HL-60/S4 (cell line): ENCODE data around the gene SIRT3.

Experiments
- in situ Hi-C: fragments of 300-500 bp; cut with MboI; formaldehyde crosslinking; loops from 2 replicates; pipeline ENCODE4 v1.14.3; 2022; ENCODE audit warnings: low sequenced_read_pairs

Gene SIRT3

DNA sequence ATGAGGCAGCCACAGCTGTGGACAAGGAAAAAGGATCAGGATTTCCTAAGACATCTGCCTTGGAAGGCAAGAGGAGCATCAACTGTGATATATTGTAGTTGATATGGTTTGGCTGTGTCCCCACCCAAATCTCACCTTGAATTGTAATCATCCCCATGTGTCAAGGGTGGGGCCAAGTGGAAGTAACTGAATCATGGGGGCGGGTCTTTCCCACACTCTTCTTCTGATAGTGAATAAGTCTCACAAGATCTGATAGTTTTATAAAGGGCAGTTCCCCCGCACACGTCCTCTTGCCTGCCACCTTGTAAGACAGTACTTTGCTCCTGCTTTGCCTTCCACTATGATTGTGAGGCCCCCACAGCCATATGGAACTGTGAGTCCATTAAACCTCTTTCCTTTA lies 18.4 kb downstream of the SIRT3 start:
- in situ Hi-C loops: no loop called here

DNA sequence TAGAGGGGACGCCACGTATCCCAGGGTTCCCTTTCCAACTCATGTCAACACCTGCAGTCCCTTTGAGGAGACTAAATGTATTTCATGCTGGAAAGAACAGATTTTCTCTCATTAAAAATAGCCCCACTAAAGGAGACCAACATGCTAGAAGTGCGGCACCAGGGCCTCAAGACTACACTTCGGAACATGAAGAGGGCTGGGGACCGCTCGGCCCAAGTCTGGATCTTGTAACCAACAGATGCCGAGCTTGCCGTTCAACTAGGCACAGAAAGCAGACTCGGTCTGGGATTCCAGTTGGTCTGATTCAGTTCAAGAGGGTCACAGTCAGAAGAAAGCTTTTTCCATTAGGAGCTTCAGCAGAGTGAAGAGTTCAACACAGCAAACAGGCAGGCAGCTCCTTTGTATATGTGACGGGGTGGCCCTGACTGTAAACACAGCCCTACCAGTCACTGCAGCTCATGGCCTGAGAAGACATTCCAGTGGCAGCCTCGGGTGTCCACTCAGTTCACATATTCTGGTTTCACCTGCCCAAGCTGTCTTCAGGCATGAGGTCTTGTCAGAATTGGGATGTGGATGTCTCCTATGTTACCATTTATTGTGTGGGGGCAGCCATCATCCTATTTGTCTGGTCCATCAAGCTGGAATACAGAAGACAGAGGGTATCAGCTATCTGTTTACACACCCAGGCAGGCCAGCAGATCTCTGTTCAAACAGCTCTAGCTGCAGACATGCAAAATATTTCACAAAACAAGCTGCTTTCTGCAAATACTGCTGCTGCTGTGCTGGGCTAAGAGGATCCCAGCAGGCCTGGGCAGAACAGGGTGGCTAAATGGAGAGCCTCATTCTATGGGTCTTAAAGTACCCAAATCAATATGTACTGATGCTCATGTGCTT lies 19.8 kb downstream of the SIRT3 start:
- in situ Hi-C loops: no loop called here

DNA sequence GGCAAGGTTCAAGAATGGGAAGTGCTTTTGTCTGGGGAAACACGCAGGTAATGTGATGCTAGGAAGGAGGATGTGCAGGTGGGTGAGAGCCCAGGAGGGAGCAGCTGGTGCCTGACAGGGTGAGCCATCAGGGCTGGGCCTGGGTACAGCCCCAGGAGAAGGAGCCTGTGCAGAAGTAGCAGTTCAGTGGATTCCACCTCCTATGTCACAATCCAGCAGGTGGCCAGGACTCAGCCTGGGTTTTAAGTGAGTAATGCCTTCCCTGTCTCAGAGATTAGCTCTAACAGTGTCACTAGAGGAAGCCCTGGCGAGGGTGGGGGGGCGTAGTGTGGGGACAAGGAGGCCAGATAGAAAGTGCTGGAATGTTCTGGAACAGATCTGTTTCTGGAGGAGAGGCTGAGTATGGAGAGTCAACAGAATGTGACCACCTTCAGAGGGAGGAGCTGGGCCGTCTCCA lies 20.5 kb downstream of the SIRT3 start:
- in situ Hi-C loops: no loop called here

DNA sequence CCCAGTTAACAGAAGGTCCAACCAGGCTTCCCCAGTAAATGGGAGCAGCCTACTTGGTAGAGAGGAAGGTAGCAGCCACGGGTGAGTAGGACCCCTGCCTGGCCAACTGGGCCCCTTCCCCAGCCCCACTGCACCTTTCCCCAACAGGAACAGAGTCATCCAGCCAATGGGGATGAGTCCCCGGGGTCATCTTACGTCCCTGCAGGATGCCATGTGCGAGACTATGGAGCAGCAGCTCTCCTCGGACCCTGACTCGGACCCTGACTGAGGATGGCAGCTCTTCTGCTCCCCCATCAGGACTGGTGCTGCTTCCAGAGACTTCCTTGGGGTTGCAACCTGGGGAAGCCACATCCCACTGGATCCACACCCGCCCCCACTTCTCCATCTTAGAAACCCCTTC lies 22.1 kb downstream of the SIRT3 start:
- in situ Hi-C loops: no loop called here

DNA sequence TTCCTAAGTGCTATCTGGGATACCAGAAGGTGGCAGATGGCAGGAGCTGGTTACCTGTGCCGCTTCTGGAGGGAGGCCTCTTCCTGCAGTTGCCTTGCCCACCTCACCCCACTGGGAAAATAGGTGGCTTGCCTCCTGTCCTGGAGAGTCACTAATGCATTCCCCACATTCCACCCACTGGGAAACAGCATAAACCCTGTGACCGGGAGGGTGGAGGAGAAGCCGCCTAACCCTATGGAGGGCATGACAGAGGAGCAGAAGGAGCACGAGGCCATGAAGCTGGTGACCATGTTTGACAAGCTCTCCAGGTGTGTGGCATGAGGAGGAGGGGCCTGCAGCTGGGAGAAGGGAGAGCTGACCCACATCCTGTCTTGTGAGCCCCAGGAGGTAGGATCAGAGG lies 23.0 kb downstream of the SIRT3 start:
- in situ Hi-C loops: no loop called here

DNA sequence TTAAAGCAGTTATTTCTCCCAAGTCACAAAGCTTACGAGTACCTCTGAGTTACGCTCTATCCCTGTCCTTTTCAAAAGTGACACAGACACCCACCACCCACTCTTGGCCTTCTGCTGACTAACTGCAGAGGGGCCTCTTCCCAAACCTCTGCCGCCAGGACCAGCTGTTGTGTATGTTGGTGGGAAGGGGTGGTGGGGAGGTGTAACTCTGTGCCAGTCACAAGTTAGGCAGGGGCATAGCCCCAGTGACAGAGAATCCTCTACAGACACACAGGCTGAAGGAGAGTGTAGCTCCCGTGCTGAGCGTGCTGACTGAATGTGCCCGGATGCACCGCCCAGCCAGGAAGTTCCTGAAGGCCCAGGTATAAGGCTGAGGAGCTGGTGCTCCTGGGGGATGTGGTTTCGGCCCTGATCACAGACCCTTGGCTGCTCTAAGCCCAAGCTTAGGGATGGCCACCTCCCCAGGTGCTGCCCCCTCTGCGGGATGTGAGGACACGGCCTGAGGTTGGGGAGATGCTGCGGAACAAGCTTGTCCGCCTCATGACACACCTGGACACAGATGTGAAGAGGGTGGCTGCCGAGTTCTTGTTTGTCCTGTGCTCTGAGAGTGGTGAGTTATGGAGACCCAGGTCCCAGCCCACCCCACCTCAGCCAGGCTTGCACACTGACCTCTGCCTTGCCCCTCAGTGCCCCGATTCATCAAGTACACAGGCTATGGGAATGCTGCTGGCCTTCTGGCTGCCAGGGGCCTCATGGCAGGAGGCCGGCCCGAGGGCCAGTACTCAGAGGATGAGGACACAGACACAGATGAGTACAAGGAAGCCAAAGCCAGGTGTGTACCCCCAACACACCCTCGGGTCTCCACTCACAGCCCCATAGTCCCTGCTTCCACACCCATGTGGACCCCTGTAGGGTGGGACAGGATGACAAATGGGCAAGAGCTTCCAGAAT lies 23.7 kb downstream of the SIRT3 start:
- in situ Hi-C loops: no loop called here

DNA sequence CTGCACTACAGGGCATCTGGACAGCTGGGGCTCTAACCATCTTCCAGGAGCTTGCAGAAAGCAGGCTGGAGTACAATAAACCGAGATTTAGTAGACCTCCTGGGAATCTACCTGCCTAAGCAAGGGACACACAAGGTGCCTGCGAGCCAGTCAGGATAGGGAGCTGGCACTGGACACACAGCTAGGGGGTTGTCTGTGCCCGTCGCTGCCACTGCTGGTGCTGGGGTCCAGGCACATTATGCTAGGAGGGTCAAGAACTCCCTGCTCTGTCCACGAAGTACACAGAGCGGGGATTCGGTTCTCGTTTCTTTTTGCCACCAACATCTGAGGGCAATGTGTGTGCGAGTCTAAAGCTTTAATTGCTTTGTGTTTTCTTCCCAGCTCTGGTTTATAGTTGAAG lies 24.4 kb downstream of the SIRT3 start:
- in situ Hi-C loops: no loop called here

DNA sequence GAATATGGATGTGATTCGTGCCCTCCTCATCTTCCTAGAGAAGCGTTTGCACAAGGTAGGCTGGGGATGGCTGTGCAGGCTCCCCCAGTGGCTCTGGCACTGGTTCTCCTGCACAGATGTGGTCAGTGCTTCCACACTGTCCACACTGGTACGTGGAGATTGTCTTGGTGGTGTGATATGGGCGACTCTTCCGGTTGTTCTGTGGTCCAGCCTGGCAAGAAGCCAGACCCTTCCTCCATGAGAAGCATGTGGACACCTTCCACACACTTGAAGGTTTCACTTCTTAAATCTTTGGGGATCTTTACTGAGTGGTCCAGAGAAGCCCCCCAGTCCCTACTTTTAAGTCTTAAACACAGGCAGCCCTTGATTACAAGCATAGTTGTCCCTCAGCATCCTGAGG lies 24.8 kb downstream of the SIRT3 start:
- in situ Hi-C loops: no loop called here

DNA sequence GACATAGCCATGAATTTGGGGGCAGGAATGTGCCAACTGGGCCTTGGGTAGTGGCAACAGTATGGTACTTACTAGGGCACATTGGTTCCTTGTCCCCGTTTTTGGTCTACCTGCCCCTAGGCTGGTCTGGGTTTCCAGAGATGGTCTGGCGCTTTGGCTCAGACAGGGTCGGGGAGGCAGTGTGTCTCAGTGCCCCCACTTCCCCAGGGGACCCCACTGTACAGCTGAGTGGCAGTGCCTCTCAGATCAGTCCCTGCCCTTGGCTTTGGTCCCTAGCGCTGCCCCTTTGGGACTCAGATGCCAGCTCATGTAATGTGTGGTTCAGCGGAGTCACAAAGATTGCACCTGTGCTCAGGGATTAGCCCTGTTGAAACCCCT lies 25.4 kb downstream of the SIRT3 start:
- in situ Hi-C loops: no loop called here

DNA sequence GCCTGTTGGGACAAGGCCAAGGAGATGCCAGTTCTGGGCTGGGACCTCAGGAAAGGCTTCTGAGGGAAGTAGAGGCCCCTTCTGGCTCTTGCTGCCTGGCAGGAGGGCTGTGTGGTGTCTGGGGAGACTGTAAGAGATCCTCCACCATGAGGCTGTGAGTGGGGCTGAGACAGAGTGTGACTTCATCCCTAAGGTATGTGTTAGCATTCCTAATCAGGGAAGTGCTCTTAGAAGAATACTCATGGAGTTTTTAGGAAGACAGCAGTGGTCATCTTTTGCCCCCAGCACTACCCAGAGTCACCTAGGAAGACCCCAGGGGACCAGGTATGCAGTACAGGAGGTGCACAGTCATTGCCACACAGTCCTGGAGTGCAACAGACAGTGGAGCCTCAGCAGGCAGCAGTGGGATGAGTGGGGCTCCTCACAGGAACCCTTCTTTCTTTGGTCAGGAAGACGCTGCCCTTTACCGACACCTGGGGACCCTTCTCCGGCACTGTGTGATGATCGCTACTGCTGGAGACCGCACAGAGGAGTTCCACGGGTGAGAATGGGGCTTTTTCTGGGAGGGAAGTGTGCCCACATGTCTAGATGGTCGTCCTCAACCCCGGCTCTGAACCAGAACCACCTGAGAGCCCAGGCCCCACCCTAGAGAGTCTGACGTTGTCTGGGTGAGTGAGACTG lies 25.9 kb downstream of the SIRT3 start:
- in situ Hi-C loops: no loop called here

DNA sequence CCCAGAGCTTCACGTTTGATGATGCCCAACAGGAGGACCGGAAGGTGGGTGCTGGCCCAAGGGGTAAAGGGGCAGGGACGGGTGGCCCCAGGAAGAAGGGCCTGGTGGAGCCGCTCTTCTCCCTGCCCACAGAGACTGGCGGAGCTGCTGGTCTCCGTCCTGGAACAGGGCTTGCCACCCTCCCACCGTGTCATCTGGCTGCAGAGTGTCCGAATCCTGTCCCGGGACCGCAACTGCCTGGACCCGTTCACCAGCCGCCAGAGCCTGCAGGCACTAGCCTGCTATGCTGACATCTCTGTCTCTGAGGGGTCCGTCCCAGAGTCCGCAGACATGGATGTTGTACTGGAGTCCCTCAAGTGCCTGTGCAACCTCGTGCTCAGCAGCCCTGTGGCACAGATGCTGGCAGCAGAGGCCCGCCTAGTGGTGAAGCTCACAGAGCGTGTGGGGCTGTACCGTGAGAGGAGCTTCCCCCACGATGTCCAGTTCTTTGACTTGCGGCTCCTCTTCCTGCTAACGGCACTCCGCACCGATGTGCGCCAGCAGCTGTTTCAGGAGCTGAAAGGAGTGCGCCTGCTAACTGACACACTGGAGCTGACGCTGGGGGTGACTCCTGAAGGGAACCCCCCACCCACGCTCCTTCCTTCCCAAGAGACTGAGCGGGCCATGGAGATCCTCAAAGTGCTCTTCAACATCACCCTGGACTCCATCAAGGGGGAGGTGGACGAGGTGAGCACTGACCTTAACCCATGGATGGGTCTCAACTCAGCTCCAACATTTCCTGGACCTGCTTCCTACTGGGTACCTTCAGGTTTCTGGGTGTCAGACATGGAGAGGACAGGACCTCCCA lies 26.6 kb downstream of the SIRT3 start:
- in situ Hi-C loops: no loop called here

DNA sequence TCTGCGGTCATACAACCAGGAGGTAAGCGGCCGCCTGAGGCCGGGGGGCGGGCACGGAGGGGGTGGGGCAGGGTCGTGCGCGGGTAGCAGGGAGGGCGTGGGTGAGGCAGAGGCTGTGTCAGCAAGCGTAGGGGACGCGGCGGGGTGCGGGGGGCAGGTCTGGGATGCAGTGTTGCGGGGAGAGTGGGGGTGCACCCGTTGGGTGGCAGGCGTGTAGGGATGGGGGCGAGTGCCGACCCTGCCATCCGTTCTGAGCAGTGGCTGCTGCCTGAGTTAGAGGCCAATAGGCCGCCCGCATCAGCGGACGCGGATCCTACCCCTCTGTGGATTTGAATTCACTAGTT lies 27.3 kb downstream of the SIRT3 start:
- in situ Hi-C loops: no loop called here

DNA sequence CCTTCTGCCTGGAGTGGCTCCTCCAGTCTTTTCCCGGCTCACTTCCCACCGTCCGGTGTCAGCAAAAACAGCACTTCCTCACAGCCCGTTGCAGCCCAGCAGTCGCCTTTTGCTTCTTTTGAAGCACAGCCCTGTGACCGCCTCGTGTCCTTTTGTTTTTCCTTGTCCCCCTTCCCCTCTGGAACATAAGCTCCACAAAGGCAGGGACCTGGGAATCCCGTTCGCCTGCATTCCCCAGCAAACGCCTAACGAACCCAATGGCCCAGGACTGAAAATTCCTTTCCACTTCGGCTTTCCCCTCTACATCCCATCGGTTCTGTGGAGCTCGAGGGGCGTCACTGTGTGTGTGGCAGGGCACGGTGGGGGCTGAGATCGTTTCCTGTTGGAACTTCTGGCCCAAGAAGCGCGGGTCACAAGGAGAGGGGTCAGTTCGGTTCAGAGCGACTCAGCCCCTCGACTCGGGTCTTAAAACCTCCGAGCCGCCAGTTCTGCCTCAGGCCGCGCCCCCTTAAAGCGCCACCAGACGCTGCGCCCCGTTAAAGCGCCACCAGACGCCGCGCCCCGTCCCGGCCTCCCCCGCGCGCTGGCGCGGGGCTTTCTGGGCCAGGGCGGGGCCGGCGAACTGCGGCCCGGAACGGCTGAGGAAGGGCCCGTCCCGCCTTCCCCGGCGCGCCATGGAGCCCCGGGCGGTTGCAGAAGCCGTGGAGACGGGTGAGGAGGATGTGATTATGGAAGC lies 27.8 kb downstream of the SIRT3 start:
- in situ Hi-C loops: no loop called here

DNA sequence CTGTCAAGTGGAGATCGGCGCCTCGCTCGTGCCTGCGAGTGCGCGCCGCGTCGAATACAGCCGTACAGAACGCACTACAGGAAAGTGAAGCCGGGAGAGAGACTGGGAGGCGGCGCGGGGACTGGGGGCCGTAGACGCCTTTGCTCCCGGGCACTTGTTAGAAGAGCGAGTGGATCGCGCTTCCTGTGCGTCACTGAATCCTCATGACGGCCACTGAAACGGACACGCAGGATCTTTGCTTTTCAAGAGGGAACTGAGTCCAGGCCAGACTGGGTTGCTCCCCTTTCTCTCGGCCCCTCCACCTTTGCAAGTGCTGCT lies 28.3 kb downstream of the SIRT3 start:
- in situ Hi-C loops: no loop called here

DNA sequence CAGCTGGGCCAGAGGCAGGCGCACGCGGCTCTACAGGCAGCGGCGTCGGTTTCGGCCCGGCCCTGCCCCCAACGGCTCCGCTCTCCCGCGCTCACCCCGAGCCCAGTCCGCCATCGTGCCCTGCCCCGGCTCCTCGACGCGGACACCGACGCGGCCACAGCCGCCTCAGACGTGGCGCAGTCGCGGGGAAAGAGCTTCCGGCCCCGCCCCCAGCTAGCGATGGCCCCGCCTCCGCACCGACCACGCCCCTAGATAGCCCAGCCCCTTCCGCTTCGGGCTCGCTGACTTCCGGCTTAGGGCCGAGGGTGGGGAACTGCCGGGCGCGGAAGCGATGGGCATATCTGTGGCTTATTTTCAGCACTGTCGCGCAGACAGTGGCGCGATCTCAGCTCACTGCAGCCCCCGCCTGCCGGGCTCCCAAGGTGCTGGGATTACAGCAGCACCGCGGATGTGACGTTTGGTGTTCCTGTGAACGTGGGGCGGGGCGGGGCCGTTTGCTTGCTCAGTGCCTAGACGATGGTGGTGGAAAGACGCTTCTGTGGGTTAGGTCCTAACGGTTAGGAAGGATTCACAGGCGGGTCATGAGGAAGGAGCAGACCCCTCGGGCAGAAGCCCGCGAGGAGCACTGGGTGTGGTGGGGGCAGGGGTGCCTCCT lies 28.8 kb downstream of the SIRT3 start, which contains the start of the genes BET1L and RIC8A:
Gene BET1L (minus strand): TSS at position 192 of the 655 bp plus-strand sequence. CDS start 78 bp downstream, at position 114.
Gene RIC8A (plus strand): TSS at position 501 of the 655 bp plus-strand sequence. CDS start 1,147 bp downstream, outside the sequence.
- in situ Hi-C loops: no loop called here

DNA sequence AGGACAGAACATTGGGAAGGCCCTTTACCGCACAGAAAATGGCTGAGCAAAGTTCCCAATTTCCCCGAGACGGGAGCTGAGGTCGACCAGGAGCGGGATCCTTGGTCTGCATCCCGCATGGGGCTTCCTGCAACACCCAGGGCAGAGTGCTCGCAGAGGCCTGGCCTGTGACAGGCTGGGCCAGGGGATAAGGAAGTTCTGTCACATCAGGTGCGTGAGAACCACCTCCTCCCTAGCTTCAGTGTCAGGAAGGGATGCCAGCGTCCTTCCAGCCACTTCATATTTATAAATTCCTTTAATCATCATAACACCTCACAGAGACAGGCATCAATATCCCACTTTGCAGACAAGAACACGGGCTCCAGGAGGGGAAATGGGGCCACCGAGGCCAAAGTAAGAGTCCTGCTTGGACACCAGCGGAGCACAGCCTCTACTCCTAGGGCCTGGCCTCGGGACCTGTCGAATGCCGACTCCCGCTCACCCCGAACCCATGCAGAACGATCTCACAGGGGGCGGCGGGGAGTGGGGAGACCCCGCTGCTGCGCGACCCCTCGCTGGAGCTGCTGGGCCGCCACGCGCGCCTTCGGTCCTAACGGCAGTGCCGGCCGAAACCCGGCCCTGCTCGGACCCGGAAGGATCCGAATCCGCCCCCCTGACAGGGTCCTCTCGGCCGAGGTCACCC lies 29.5 kb downstream of the SIRT3 start:
- in situ Hi-C loops: no loop called here

DNA sequence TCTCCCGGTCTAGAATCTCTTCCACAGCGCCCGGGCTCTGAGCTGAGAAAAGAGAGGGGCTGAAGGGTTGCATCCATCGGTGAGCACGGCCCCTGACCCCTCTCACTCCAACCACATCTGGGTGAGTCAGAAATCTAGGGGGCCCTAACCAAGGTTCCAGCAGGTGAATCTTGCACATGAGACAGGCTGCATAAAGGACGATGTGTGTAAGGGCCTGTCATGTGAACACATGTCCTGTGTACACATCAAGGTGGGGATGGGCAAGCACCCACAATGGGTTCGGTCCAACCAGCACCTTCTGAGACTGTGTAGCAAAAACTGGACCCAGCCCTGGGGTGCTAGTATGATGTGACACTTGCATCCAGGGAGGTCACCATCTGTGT lies 30.1 kb downstream of the SIRT3 start:
- in situ Hi-C loops: no loop called here

DNA sequence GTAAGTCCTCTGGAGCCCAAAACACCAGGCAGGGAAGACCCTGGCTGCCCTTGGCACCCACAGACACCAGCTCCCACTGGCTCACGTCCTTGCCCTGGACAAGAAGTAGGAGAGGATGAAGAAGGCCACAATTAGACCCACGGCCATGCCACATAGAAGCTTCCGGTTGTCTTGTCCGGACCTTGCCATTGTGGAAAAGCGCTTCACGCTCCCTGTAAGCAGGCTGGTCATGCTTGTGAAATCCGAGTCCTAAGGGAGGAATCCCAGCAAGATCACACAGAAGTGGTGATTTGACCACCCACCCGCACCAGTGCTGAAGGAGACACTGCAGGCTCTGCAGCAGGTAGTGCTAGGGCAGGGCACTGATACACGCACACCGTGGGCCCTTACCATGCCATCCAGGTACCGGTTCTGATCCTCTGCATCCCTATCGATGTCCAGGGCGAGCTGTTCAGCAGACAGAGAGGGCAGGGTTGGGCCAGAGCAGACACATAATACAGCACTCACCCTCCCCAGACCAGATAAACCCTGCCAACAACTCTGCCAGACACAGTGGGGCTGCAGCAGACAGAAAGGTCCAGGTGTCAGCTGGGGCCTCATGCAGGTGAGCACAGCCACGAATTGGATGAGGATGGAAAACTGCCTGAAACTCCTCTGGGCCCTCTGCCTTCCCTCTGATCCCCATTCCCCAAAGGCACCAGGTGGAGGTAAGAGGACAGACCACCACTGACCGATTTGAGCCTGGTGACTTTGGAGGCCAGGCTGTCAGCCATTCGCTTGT lies 30.7 kb downstream of the SIRT3 start:
- in situ Hi-C loops: no loop called here
